HG02798 (cell line): ENCODE results near the gene PITPNB.

Source experiments
- ATAC-seq: cut with Tn5 transposase; IDR thresholded peaks from one replicate; pipeline ENCODE4 v1.9.1; 2021; ENCODE audit warnings: mild to moderate bottlenecking; ENCODE audit not compliant: unreplicated experiment, poor library complexity

Gene PITPNB

DNA sequence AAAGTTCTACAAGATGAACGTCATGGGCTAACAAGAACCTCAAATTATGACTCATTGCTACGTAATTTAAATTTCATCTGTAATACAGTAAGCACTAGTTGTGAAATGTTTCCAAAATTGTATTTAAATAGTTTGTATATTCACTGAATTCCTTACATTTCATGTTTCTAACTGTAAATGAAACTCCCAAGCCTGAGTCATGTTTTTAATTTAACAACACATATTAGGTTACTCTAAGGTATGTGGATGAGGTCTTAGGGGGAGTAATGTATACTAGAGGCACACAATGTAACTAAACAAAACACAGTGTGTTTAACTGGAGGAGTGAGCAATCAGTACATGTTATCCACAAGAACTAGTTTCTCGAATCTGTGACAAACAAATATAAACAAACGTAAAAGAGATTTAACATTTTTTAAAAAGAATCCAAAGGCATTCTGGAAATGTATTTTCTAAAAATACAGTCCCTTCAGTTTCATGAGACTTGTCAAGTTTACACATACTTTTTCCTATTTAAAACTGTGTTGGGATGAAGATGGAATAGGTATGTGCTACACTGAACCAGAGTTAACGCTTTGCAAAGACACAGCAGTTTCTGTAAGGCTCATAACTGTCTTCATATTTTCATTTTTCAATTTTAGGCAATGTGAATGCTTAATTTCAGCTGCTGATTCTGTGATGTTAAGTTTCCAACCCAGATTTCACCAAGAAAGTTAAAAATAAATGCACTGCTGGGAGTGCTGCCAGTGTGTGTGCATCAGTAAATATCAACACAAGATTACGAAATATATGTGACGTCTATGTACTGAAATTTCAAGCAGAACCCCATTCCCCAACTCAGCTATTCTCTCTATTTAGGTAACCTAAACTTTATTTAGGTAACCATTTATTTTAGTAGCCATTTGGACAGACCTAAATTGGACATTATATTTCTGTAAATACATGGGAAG, 52.6 kb downstream of the PITPNB start:
- ATAC-seq, result no peak

DNA sequence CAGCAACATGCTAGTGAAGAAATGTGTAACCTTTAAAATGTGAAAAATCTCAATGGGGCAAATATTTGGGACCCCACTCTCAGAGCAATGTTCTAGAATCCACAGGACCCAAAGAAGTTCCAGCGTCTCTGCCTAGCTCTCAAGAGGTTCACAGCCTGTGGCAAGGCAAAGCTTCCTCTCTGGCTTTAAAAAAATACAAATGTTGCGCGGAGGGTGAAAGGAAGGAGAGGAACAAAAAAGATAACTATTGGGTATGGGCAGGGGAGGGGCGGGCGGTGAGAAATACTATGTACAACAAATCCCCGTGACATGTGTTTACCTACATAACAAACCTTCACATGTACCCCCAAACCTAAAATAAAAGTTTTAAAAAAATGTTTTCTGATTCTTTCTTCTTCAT, 53.6 kb downstream of the PITPNB start:
- ATAC-seq, result no peak

DNA sequence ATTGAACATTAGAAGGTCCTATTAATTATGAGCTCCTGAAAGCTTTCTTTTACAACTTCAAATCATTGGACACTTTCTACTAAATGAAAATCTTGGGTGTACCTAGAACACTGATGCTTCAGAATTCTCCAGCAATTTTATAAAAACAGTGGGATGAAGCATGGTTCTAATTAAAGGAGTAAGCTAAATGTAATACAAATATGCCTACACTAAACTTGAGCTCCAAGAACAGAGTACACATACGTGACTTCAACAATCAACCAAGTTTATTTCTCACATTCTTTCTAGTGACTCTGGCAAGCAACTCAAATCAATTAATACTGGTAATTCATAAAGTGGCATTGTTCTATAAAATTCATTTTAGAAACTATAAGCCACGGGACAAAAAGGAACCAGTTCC, 55.5 kb downstream of the PITPNB start:
- no peak for ATAC-seq

DNA sequence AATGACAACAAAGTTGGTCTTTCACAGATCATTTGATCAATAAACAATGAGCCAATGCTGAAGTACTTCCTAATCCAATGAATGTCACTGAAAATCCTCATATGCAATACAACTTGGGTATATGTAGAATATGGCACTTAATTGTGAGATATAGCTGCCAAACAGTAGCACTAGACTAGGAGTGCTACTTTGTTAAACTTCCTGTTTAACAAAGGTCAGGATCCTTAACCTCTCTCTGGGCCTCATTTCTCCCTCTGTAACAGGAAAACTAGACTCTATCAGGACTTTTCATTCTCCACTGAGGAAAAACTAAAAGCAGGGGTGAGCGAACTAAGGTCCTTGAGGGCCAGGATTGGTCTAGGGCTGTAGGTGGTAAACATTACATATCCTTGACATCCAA, 56.1 kb downstream of the PITPNB start:
- no peak for ATAC-seq

DNA sequence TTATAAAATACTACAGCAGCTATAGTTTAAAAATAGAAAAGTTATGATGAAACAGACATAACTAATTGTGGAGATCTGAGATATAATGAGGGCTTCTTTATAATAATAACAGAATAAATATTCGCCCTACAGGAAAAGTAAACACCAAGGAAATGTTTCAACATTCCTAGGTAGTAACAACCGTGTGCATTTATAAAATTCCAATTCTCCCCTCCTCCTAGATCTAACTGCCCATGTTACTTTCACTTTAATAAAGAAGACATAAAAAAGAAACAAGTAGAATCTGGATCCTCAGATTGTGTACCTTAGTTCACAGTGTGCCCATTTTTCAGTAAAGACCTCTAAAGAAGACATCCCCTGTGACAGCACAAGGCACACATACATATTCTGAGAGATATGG, 59.7 kb downstream of the PITPNB start:
- no peak for ATAC-seq

DNA sequence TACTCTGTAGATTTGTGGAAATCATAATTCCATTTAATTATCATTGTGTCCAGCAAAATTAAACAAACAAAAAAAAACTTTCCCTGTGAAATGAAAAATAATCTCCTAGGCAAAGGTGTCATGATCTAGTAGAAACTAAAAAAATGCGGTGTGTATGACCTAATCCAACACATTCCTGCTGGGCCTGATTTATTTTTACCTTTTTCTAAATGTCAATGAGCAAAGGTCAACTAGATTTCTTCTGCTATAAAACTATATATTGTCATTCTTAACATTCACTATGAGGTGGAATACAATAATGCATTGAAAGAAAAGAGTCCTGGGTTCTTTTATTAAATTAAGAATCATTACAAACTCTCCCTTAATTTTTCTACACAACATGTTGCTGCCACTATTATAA, 60.4 kb downstream of the PITPNB start:
- ATAC-seq, result no peak

DNA sequence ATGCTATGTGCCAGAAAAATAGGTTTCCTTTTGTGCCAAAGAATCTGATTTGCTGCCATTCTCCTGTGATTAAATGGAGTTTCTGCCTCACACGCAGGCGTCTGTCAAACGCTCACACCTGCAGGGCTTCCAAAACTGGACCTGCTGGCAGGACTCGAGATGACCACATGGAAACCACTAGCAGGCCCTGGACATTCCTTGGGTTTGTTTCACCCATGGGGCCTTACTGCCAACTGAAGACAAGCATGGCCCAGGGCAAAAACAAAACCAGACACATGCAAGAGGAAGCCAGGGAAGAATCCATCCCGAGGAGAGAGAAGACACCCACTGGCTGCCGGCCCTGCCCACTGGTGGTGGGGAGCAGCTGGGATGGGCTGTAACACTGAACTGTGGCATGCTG, 61.6 kb downstream of the PITPNB start:
- no peak for ATAC-seq

DNA sequence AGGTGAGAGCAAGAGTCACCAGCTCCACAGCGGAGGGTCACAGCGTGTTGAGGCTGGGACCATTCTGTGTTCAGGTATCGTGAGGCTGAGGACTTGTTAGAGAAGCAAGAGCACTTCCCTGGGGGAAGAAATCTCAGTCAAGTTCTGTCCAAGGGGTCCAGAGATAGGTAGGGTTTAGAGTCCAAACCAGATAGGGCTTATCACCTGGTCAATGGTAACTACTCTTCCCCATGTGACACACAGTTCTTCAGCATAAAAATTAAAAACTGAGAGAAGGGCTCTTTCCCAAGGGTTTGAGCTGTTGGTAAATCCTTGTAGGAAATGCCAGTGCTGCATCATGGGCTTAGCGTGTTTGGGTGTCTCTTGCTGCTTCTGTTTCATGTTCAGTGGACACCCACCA, 62.7 kb downstream of the PITPNB start:
- no peak for ATAC-seq

DNA sequence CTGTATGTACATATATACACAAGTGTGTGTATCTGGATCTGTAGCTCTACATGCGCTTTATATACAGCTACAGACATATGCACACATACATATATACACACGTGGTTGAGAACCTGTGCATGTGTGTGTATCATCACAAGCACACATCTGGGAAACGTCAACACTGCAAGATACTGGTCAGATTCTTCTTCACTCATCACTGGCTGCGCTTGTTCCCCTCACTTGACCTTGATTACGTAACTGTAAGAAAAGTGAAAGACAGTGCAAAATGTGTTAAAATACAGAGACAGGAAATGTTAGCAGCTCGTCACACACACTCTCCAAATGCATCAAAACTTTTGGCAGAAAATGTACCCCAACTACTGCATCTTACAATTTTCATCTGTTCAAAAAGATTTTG, 65.6 kb downstream of the PITPNB start:
- ATAC-seq, result no peak

DNA sequence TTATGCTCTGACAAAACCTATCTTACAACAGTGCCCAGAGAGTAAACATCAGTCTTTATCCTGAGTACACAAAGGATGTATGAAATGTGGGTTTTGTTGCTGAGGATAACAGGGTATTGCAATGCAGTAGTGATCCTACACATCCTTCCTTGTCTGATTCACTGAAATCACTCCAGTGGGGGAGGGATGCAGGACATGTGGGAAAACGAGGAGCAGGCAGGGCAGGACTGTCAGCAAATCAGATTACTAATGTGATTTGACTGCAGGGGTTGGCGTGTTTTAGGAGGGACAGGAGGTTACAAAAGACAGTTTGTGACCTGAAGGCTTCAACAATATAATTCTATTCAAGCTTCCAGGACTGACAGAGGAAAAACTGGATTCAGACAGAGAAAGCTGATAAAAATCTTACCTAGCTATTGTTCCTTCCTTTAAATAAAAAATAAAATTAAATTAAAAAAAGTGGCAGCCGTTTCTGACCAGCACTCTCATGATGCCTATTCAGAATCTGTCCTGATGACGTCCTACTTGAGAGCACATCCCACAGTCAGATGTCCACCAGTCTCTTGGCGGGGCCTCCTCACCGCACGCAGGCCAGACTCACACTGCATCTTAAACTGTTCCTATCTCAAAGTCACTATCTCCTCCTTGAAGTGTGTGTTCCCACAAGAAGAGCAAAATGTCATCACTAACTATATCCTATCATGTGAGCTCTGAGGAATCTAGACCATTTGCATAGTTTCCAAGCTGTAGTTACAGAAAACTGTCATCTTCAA, 66.9 kb downstream of the PITPNB start:
- no peak for ATAC-seq

DNA sequence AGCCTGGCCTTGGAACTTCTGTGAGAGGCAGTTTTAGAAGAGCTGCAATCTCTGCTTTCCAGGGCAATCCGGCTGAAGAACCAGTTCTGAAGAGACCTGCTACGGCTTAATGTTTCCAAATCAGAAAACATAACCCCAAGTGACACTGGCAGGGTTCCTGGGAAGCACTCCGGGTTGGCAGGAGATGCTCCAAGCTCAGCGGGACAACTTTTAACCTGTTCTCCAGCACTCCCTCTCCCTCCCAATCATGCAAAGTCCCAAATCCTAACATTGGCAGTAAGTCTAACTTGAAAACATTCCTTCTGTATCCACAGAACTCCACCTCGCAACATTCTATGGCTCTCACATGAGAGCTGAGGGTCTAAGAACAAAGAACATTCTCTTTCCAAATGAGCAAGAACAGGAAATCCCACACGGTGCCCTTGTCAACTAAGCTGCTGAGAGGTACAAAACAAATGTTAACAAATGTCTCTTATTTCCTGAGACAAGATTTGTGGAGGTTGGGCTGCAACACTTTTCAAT, 69.0 kb downstream of the PITPNB start:
- ATAC-seq, result no peak

DNA sequence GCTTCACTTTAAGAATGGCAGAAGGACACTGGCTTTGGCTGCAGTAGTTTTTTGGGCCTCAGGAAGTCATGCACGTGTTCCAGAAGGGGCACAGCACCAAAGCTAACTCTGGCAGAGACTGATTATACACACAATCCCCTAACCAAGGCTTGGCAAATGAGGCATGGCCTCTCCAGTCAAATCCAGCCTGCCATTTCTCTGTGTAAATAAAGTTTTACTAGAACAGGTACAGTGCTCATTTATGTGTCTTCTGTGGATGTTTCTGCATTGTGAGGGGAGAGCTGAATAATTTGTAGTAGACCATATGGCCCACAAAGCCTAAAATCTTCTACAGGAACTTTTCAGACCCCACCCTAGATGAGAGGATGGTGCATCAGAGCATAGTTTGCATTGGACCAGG, 71.1 kb downstream of the PITPNB start:
- no peak for ATAC-seq

DNA sequence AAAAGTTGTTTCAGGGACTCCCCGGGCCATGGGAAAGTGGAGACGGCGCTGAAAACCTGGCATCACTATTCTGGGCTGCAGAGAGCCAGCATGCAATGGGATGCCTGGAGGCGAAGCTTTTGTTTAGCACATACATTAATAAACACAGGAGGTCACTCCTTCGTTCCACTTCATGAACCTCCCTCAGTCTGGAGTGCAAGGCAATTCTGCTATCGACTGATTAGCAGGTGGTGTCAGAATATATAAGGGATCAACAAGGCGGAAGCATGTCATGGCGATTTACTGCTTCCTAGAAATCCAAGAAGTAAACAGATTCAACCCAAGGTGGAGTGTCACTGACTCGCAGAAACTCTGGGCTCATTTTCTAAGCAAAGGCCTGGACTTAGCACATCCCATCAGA, 72.1 kb downstream of the PITPNB start:
- no peak for ATAC-seq

DNA sequence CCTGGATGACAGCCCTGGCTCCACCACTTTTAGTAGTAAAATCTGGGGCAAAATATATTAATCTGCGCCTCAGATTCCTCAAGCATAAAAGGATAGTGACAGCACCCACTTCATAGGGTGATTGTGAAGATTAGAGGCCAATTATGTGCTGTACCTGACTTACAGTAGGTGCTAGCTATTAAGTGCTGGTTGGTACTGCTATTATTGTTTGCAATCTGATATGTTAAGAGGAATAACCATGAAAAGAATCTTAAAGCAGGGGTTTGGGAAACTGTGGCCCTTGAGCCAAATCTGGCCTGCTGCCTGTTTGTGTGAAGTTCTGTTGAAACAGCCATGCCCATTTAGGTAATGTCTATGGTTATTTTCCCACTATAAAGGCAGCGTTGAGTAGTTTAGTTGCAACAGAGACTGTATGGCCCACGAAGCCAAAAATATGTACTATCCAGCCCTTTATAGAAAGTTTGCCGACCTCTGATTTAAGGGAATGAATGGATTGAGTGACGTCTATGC, 72.8 kb downstream of the PITPNB start:
- no peak for ATAC-seq

DNA sequence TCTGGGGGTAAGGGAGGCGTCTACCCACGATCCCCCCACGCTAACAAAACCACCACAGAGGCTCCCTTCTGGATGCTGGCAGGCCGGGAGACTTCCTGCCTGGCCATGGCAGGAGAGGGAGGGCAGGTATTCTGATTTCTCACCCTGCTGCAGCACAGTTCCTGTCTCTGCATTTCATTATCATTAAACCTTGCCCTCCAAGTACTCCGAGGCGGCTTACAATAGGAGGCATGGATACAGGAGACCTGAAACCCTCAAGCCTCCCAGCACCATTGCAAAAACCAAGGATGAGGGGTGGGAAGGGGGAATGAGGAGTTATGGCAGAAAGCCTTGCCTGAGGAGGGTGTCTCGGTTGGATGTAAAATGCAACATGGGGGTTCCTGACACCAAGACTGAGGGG, 73.4 kb downstream of the PITPNB start:
- ATAC-seq, result no peak

DNA sequence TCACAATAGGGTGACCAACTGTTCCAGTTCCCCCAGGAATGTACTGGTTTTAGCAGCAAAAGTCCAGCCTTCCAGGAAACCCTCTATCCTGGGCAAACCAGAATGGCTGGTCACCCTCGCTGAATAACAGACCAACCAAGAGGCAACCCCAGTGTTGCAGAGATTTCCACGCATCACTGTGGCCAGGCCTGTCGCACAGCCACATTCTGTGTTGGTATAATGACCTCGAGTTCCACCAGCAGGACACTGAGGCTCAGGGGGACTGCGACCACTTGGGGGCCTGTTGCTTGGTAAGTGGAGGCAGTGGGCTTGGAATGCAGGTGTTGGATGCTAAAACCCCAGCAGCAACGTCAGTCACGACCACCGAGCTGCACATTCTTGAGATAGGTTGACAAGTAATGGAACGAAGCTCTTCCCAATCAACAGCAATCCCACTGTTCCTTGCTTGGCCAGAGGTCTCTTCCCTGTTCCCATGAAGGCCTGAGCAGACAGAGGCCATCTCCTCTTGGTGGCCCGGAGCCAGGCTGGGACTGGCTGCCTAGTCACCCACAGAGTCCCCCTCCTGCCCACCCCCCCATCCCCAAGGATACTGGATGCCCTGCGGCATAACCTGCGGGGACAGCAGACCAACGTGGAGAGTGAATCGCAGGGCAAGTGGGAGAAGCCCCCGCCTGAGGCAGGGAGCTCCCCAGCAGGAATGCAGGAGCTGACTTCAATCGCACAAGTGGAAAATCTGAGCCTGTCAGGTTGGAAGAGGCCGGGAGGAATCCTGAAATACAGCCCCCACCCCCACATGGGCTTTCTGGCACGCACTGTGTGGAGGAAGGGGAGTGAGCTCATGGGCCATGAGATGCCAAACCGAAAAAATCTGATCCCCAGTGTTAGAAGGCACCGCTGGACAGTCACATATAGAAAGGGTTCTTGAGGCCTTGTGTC, 74.1 kb downstream of the PITPNB start:
- no peak for ATAC-seq

DNA sequence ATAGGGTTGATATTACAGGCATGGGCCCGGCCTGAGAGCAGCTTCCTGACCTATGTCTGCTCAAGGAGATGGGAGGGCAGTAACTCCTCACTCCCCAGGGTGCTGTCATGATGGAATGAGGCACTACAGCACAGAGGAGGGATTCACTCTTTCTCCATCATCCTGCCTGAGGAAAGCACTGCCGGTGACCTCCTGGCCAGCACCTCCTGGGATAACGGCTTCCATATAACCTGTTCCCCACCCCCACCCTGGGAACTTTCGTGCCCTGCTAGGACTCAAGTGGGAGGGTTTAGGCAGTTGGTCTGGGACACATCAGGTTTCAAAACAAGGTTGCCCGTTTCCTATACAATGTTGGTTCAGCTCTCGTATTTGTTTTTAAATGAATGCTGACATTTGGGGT, 74.8 kb downstream of the PITPNB start:
- no peak for ATAC-seq

DNA sequence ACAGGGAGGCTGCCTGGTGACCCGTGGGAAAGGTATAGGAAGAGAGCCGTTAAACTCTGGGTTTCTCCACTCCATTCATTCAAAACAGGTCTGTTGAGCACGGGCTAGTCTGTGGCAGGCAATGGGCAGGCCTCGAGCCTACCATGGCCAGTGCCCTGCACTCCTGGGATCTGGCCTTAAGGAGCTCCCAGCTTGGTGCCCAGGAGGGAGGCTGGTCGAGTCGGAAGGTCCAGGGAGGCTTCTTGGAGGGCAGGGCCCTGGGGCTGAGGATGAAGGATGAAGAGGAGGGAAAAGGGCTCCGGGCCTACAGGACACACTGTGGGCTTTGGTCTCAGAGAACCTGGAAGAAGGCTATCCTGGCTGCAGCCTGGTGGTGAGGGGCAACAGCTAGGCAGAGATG, 75.6 kb downstream of the PITPNB start:
- ATAC-seq, result no peak

DNA sequence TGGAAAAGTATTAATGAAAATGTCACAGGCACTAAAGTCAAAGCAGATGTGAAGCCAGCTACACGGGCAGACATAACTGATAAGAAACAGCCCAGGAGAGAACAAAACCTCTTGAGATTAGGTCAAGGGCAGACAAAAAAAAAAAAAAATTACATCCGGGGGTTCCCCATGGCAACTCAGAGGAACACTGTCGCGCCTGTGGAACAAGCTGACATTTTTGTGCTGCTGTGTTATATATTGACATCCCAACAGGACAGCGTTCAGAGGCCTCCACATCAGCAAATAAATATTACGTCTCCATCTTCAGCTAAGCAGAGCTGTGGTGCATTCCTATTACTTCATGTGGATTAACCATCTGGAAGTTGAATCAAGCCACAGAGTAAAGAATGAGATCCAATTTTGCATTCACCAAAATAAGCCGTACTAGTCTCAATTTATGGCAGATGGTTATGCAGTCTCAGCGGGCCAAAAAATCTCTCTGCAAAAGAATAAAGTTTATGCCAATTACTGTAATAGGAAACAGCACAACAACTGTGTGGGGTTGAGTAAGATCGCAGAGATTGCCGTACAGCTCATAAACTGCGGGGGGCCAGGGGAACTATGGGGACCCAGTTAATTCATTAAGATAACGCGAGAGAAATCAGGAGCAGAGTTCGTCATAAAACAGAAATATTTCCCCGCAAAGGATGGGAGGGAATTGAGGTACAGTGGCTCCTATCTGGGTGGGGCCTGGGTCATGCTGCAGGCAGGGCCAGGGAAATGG, 76.2 kb downstream of the PITPNB start:
- no peak for ATAC-seq
